ENCODE results near the gene NUDC. TPM values are rescaled to one million over a fixed set of nuclear protein-coding genes. Genes with fewer than 3 reads are reported as not detected.
"Not testable (repeated sequence)": the region's sequence is repeated elsewhere in the genome, so short reads cannot be mapped to it uniquely, and the experiment has no call there.

The NUDC gene
- total and polyA plus RNA-seq, 5 donors: 71.7 to 89.1 (median 76.7) TPM

DNA sequence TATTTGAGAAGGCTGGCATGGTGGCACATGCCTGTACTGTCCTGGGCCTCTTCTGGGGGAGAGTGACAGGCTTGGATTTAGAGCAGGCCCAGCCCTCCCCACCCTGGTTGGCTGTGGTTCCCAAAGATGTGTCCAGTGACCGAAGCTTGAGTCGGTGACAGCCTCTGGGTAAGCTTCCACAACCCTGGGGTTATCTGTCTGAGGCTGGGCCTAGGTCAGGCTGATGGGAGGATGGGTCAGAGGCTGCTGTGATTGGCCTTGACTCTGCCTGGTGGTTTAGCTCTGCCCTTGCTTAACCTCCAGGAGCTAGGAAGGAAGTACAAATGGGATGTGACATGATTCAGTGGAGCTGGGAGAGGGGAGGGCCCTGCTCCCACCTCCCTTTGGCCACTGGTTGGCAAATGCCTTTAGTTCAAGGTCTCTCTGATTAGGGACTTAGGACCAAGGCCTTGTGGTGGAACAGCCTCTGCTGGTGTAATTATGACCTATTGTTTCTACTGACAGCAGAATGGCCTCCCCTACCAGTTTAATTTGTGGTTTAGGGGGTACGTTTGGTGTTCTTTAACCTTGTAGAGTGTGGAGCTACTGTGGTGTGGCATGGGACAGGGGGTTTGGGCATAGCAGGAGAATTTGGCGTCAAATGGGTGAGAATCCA is 16.6 kb downstream of the NUDC start:
- WGBS: 67% methylated on average over 4 of the region's 4 CpGs
- Histone ChIP-seq H3K27ac (ENCODE audit: low read length) (peak overlapping the region; percentile 56), H3K27me3 (ENCODE audit: control insufficient read depth, insufficient read depth) (no peaks in the 10 kb centered on the region), H3K4me1 (ENCODE audit: control insufficient read depth, insufficient read depth, low read length) (peaks cover 8% of the 10 kb centered on the region), H3K4me3 (ENCODE audit: low read length) (no peak overlapping the region), H3K9me3 (ENCODE audit: control insufficient read depth, low read length) (no peaks in the 10 kb centered on the region)
- DNase-seq (no peak), ATAC-seq (peak; percentile 64 to 78)
- intact Hi-C loops (cut with DNase I): no loop called here

DNA sequence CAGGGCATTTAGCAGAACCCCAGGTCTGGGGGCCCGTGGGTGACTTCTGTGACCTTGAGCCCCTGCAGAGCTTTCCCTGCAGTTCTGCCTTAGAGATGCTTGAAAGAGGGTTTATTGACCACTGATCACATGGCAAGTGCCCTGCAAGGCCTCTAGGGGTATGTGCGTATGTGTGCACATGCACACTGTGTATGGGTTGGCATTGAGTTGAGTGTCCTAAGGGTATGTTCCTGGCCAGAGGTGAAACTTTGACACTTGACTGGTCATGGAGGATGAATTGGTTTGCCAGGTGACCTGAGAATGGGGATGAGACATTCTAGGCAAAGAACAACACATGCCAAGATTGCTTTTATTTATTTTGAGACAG is 17.1 kb downstream of the NUDC start:
- Histone ChIP-seq H3K27me3 (ENCODE audit: control insufficient read depth, insufficient read depth) (no peaks in the 10 kb centered on the region), H3K27ac (ENCODE audit: low read length) (peak overlapping the region; percentile 56), H3K9me3 (ENCODE audit: control insufficient read depth, low read length) (no peaks in the 10 kb centered on the region), H3K4me1 (ENCODE audit: control insufficient read depth, insufficient read depth, low read length) (peaks cover 8% of the 10 kb centered on the region), H3K4me3 (ENCODE audit: low read length) (no peak overlapping the region)
- intact Hi-C loops (cut with DNase I): no loop called here
- 89% methylated on average over 2 of the region's 2 CpGs for WGBS
- no peak for DNase-seq
- ATAC-seq: peak in 1 of 2 donors; percentile 12

DNA sequence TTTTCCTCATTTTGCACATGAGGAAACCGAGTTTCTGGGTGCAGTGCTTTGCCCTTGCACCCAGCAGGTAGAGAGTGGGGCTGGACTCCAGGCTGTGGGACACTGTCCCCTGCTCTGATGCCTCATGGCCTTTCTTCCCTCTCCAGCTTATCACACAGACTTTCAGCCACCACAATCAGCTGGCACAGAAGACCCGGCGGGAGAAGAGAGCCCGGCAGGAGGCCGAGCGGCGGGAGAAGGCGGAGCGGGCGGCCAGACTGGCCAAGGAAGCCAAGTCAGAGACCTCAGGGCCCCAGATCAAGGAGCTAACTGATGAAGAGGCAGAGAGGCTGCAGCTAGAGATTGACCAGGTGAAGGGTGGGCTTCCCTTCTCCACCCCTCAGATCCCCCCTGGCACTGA is 19.8 kb downstream of the NUDC start:
- H3K4me3 ChIP-seq (ENCODE audit: low read length): no peak overlapping the region
- peaks cover 8% of the 10 kb centered on the region for H3K4me1 ChIP-seq (ENCODE audit: control insufficient read depth, insufficient read depth, low read length)
- H3K27me3 ChIP-seq (ENCODE audit: control insufficient read depth, insufficient read depth): no peaks in the 10 kb centered on the region
- H3K27ac ChIP-seq (ENCODE audit: low read length): no peak overlapping the region
- intact Hi-C loops (cut with DNase I): no loop called here
- DNase-seq: no peak
- WGBS: 82% methylated on average over 10 of the region's 10 CpGs
- peak in 1 of 2 donors; percentile 27 for ATAC-seq
- H3K9me3 ChIP-seq (ENCODE audit: control insufficient read depth, low read length): no peaks in the 10 kb centered on the region

DNA sequence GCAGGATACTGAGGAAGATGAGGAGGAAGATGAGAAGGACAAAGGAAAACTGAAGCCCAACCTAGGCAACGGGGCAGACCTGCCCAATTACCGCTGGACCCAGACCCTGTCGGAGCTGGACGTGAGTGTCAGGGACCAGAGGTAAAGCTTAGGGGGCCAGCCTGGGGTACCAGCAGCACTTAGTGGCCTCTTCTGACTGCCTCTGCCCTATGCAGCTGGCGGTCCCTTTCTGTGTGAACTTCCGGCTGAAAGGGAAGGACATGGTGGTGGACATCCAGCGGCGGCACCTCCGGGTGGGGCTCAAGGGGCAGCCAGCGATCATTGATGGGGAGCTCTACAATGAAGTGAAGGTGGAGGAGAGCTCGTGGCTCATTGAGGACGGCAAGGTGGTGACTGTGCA is 21.1 kb downstream of the NUDC start:
- no peak for ATAC-seq
- no peak for DNase-seq
- peaks cover 8% of the 10 kb centered on the region for H3K4me1 ChIP-seq (ENCODE audit: control insufficient read depth, insufficient read depth, low read length)
- H3K4me3 ChIP-seq (ENCODE audit: low read length): no peak overlapping the region
- H3K9me3 ChIP-seq (ENCODE audit: control insufficient read depth, low read length): no peaks in the 10 kb centered on the region
- H3K27ac ChIP-seq (ENCODE audit: low read length): no peak overlapping the region
- 96% methylated on average over 12 of the region's 12 CpGs for WGBS
- no peaks in the 10 kb centered on the region for H3K27me3 ChIP-seq (ENCODE audit: control insufficient read depth, insufficient read depth)
- intact Hi-C loops (cut with DNase I): no loop called here

DNA sequence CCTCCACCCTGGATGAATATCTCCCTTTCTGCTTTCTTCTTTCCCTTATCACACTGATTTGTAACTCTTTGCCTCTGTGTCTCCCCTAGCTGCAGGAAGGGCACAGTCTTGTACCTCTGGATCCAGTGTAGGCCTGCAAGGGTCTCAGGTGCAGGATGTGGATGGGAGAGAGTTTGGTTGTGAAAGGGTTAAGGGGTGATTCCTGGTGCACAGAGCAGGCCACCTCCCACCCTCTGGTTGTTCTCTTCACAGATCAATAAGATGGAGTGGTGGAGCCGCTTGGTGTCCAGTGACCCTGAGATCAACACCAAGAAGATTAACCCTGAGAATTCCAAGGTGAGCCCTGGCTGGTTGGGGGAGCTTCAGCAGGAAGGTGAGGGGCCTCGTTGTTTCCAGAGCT is 23.6 kb downstream of the NUDC start:
- 73% methylated on average over 2 of the region's 2 CpGs for WGBS
- Histone ChIP-seq H3K27ac (ENCODE audit: low read length) (peak overlapping the region; percentile 33), H3K4me1 (ENCODE audit: control insufficient read depth, insufficient read depth, low read length) (peaks cover 2% of the 10 kb centered on the region), H3K27me3 (ENCODE audit: control insufficient read depth, insufficient read depth) (no peaks in the 10 kb centered on the region), H3K9me3 (ENCODE audit: control insufficient read depth, low read length) (no peaks in the 10 kb centered on the region), H3K4me3 (ENCODE audit: low read length) (no peak overlapping the region)
- DNase-seq (no peak), ATAC-seq (no peak)
- intact Hi-C loops (cut with DNase I): no loop called here

DNA sequence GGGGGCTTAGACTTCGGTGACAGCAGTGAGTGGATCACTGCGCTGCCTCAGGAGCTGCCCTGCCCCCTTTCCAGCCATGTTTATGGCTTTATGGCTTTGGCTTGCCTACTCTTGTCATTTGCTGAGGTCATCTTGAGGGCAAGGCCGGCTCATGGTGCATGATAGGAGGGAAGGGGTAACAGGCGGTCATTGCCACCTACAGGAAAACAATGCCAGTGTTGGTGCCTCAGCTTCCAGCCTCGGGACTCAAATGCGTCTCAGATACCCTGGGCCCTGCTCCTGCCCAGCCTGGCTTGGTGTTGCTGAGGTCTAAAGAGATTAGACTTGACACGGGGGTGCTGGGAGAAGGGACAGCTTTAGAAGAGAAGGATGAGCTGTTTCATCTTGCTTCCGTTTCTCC is 24.2 kb downstream of the NUDC start:
- WGBS: 76% methylated on average over 8 of the region's 8 CpGs
- no peak for DNase-seq

DNA sequence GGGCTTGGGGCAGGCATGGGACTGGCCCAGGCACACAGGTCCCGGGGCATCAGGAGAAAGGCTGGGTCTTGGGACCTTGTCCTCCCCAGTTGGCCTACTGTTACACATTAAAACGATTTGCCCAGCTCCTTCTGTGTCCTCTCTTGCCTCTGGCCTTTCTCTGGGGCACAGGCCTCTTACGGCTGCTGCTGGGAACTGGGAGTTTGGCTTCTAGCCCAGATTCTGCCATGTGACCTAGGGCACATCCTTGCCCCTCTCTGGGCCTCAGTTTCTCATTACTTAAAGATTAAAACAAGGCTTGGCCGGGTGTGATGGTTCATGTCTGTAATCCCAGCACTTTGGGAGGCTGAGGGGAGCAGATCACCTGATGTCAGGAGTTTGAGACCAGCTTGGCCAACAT is 24.7 kb downstream of the NUDC start:
- WGBS: 64% methylated on average over 4 of the region's 4 CpGs
- Histone ChIP-seq H3K27me3 (ENCODE audit: control insufficient read depth, insufficient read depth) (no peaks in the 10 kb centered on the region), H3K27ac (ENCODE audit: low read length) (peak overlapping the region; percentile 33), H3K4me3 (ENCODE audit: low read length) (no peak overlapping the region), H3K9me3 (ENCODE audit: control insufficient read depth, low read length) (no peaks in the 10 kb centered on the region), H3K4me1 (ENCODE audit: control insufficient read depth, insufficient read depth, low read length) (peaks cover 2% of the 10 kb centered on the region)
- no peak for ATAC-seq
- DNase-seq: no peak
- intact Hi-C loops (cut with DNase I): no loop called here

More for the DNA sequence above, 24.2 kb downstream of the NUDC start:
- intact Hi-C loops (cut with DNase I): no loop called here
- peak; percentile 27 to 34 for ATAC-seq
- peaks cover 2% of the 10 kb centered on the region for H3K4me1 ChIP-seq (ENCODE audit: control insufficient read depth, insufficient read depth, low read length)
- H3K27me3 ChIP-seq (ENCODE audit: control insufficient read depth, insufficient read depth): no peaks in the 10 kb centered on the region
- H3K9me3 ChIP-seq (ENCODE audit: control insufficient read depth, low read length): no peaks in the 10 kb centered on the region
- peak overlapping the region; percentile 33 for H3K27ac ChIP-seq (ENCODE audit: low read length)
- H3K4me3 ChIP-seq (ENCODE audit: low read length): no peak overlapping the region

DNA sequence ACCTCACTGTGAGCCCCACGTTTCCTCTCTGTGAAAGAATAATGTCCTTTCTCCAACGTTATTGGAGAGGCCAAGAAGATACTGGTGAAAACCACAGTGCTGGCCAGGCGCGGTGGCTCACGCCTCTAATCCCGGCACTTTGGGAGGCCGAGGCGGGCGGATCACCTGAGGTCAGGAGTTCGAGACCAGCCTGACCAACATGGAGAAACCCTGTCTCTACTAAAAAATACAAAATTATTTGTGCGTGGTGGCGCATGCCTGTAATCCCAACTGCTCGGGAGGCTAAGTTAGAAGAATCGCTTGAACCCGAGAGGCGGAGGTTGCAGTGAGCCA is 27.1 kb downstream of the NUDC start:
- H3K4me1 ChIP-seq (ENCODE audit: control insufficient read depth, insufficient read depth, low read length); H3K27ac ChIP-seq (ENCODE audit: low read length); DNase-seq; intact Hi-C loops (cut with DNase I); H3K4me3 ChIP-seq (ENCODE audit: low read length); H3K9me3 ChIP-seq (ENCODE audit: control insufficient read depth, low read length); H3K27me3 ChIP-seq (ENCODE audit: control insufficient read depth, insufficient read depth); ATAC-seq: not testable (repeated sequence)
- WGBS: 91% methylated on average over 16 of the region's 16 CpGs

DNA sequence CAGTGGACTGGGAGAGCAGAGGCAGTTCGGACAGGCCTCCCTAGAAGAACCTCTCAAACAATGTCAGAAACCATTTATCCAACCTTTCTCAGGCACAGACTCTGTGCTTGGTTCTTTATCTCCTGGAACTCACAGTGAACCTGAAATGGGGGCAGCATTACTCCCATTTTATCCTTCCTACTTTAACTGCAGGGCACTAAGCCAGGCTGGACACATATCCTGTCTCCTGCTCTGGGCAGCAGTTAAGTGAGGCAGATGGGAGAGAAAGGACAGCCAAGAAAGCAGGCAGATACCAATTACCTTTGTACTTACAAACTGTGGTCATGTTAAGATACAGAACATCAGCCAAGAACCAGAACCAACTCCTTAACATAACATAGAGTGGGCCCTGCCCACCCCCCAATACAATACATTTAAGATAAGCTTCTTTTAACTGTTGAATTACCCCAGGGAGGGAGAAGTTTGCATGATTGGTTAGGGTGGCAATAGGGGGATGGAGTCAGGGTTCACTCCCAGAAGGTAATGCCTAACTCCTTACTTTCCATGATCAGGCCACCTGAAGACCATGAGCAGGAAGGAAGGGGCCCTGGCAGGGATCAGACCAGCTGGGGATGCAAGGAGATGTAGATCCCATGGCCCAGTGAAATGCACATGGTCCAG is 27.9 kb downstream of the NUDC start:
- ATAC-seq (peak; percentile 48 to 54), DNase-seq (no peak)
- Histone ChIP-seq H3K4me1 (ENCODE audit: control insufficient read depth, insufficient read depth, low read length) (peaks cover 2% of the 10 kb centered on the region), H3K4me3 (ENCODE audit: low read length) (no peak overlapping the region), H3K9me3 (ENCODE audit: control insufficient read depth, low read length) (no peaks in the 10 kb centered on the region), H3K27ac (ENCODE audit: low read length) (peak overlapping the region; percentile 89), H3K27me3 (ENCODE audit: control insufficient read depth, insufficient read depth) (no peaks in the 10 kb centered on the region)
- WGBS: 46% methylated on average over 1 of the region's 1 CpG
- intact Hi-C loops (cut with DNase I): no loop called here

DNA sequence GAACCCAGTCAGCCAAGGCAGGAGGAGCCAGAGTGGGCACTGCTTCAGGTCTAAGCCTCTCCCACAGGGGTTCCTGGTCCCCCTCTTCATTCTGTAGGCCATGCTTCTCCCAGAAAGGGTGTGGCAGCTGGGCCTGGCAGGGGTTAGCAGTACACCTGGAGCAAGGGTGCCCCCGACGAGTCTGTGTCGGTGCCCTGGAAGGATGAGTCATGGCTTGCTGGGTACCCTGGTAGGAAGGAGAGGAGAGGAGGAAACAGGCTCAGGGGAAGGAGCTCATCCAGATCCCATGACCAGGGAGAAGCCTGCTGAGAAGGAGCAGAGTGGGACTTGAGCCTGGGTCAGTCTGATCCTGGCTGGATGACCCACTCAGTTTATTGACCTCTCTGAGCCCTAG is 28.4 kb downstream of the NUDC start:
- H3K4me1 ChIP-seq (ENCODE audit: control insufficient read depth, insufficient read depth, low read length): peaks cover 2% of the 10 kb centered on the region
- ATAC-seq: peak; percentile 5 to 6
- DNase-seq: no peak
- no peaks in the 10 kb centered on the region for H3K27me3 ChIP-seq (ENCODE audit: control insufficient read depth, insufficient read depth)
- H3K9me3 ChIP-seq (ENCODE audit: control insufficient read depth, low read length): no peaks in the 10 kb centered on the region
- H3K4me3 ChIP-seq (ENCODE audit: low read length): no peak overlapping the region
- intact Hi-C loops (cut with DNase I): no loop called here
- 77% methylated on average over 3 of the region's 3 CpGs for WGBS
- H3K27ac ChIP-seq (ENCODE audit: low read length): peak overlapping the region; percentile 71

DNA sequence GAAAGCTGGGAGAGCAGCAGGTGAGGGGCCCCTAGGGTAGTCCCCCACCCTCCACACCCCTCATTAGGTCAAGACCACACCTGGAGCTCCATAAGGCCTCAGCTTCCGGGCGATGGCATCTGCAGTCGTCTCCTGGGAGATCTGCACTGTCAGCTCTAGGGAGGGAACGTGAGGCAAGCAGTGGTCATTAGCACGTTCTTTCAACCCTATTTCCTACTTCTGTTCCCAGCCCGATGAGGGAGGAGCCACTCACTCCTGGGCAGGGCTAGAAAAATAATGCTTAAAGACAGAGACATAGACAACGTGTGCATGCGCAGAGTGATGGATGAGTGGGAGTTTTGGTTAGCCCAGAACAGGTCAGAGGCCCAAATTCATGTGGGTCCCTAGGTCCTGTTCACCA is 29.1 kb downstream of the NUDC start:
- Histone ChIP-seq H3K4me1 (ENCODE audit: control insufficient read depth, insufficient read depth, low read length) (peaks cover 2% of the 10 kb centered on the region), H3K9me3 (ENCODE audit: control insufficient read depth, low read length) (no peaks in the 10 kb centered on the region), H3K27ac (ENCODE audit: low read length) (no peak overlapping the region), H3K27me3 (ENCODE audit: control insufficient read depth, insufficient read depth) (no peaks in the 10 kb centered on the region), H3K4me3 (ENCODE audit: low read length) (no peak overlapping the region)
- DNase-seq (no peak), ATAC-seq (no peak)
- intact Hi-C loops (cut with DNase I): no loop called here
- 54% methylated on average over 8 of the region's 8 CpGs for WGBS

All from right cardiac atrium (tissue), 5 donors.